HepG2 (cell line): ENCODE data around the gene MFF. TPM values are rescaled to one million over a fixed set of nuclear protein-coding genes. Genes with fewer than 3 reads are reported as not detected.
A peak's percentile ranks its signal among the peaks of the same experiment; 100 is the strongest.

ENCODE experiments used
- ATF7-NPFF ChIP-seq: sonication (generic); formaldehyde crosslinking; IDR thresholded peaks from 2 replicates; pipeline ENCODE4 v1.8.1; 2023; ENCODE audit warnings: mild to moderate bottlenecking, low read depth, missing genetic modification reagents, moderate library complexity
- CREM ChIP-seq, 2 experiments: sonication (generic) in 1 of 2; formaldehyde crosslinking in 1 of 2; IDR thresholded peaks; 2 replicates each; pipeline versions ENCODE4 v1.4.0 to v1.6.1; 2016 to 2020; ENCODE audit warnings: antibody characterized with exemption in 1 of 2, mild to moderate bottlenecking in 1 of 2, missing genetic modification reagents in 1 of 2
- ESRRA ChIP-seq: sonication (generic); formaldehyde crosslinking; IDR thresholded peaks from 2 replicates; pipeline ENCODE4 v1.5.1; 2020; ENCODE audit warnings: mild to moderate bottlenecking, low read depth, missing genetic modification reagents
- FUBP1 ChIP-seq: sonication (generic); formaldehyde crosslinking; IDR thresholded peaks from 2 replicates; pipeline ENCODE4 v1.5.1; 2020; ENCODE audit warnings: missing genetic modification reagents, mild to moderate bottlenecking, borderline replicate concordance
- GLMP ChIP-seq: sonication (generic); formaldehyde crosslinking; IDR thresholded peaks from 2 replicates; pipeline ENCODE4 v1.9.0; 2021; ENCODE audit warnings: missing genetic modification reagents, mild to moderate bottlenecking, borderline replicate concordance
- KDM1A ChIP-seq: IDR thresholded peaks from 2 replicates; pipeline ENCODE4 v1.6.1; 2016; ENCODE audit warnings: missing compliant biosample characterization
- MIER3 ChIP-seq: IDR thresholded peaks from 2 replicates; pipeline ENCODE4 v1.6.1; 2016; ENCODE audit warnings: missing compliant biosample characterization, borderline replicate concordance
- NFKBIZ ChIP-seq: IDR thresholded peaks from 2 replicates; pipeline ENCODE4 v1.6.1; 2018; ENCODE audit warnings: missing genetic modification reagents, missing compliant biosample characterization
- NFYC ChIP-seq: IDR thresholded peaks from 2 replicates; pipeline ENCODE4 v1.6.1; 2016; ENCODE audit warnings: missing genetic modification reagents, missing compliant biosample characterization
- NR0B2 ChIP-seq: sonication (generic); formaldehyde crosslinking; IDR thresholded peaks from 2 replicates; pipeline ENCODE4 v1.4.0; 2020; ENCODE audit warnings: mild to moderate bottlenecking, missing genetic modification reagents
- REST ChIP-seq, 2 experiments: IDR thresholded peaks; 2 replicates each; pipeline ENCODE4 v1.6.1; 2011 to 2012; ENCODE audit warnings: low read length in 2 of 2, borderline replicate concordance in 1 of 2, low read depth in 1 of 2, mild to moderate bottlenecking in 1 of 2, moderate library complexity in 1 of 2
- RFX5 ChIP-seq: IDR thresholded peaks from 2 replicates; pipeline ENCODE4 v1.6.1; 2011; ENCODE audit warnings: low read depth, low read length, improper control_type of control experiment
- TOPORS ChIP-seq: sonication (generic); formaldehyde crosslinking; IDR thresholded peaks from 2 replicates; pipeline ENCODE4 v1.8.0; 2023; ENCODE audit warnings: mild to moderate bottlenecking, missing genetic modification reagents
- ZBTB3 ChIP-seq: sonication (generic); formaldehyde crosslinking; IDR thresholded peaks from 2 replicates; pipeline ENCODE4 v1.4.0; 2020; ENCODE audit warnings: low read depth, mild to moderate bottlenecking, moderate library complexity, missing genetic modification reagents, borderline replicate concordance
- ZNF235 ChIP-seq: sonication (generic); formaldehyde crosslinking; IDR thresholded peaks from 2 replicates; pipeline ENCODE4 v1.8.1; 2023; ENCODE audit warnings: mild to moderate bottlenecking, missing genetic modification reagents, borderline replicate concordance
- ZNF282 ChIP-seq: fragments of 450-650 bp; IDR thresholded peaks from 2 replicates; pipeline ENCODE4 v1.6.1; 2018; ENCODE audit not compliant: partially characterized antibody
- ZNF296 ChIP-seq: sonication (generic); formaldehyde crosslinking; conservative IDR thresholded peaks from 2 replicates; pipeline ENCODE4 v1.5.0; 2020; ENCODE audit warnings: mild to moderate bottlenecking, missing genetic modification reagents
- ZNF383 ChIP-seq: sonication (generic); formaldehyde crosslinking; IDR thresholded peaks from 2 replicates; pipeline ENCODE4 v1.4.0; 2020; ENCODE audit warnings: missing genetic modification reagents, mild to moderate bottlenecking, borderline replicate concordance
- ZNF567 ChIP-seq: sonication (generic); formaldehyde crosslinking; IDR thresholded peaks from 2 replicates; pipeline ENCODE4 v1.8.1; 2023; ENCODE audit warnings: mild to moderate bottlenecking, missing genetic modification reagents, borderline replicate concordance
- ZNF782 ChIP-seq: sonication (generic); formaldehyde crosslinking; IDR thresholded peaks from 2 replicates; pipeline ENCODE4 v1.4.0; 2020; ENCODE audit warnings: missing genetic modification reagents, mild to moderate bottlenecking, borderline replicate concordance
- ZNF83 ChIP-seq: sonication (generic); formaldehyde crosslinking; IDR thresholded peaks from 2 replicates; pipeline ENCODE4 v1.4.0; 2020; ENCODE audit warnings: missing genetic modification reagents, mild to moderate bottlenecking, borderline replicate concordance
- polyA plus RNA-seq, 8 experiments: library from polyadenylated mRNA; depleted of rRNA in 3 of 8; stranded (reverse) in 7 of 8; unstranded in 1 of 8; fragments of >200 nt; fragmentation: Illumina TruSeq in 4 of 8; extraction: Trizol in 4 of 8; gene quantifications; 2 replicates each; pipeline versions ENCODE4 v1.2.1 to v1.2.3, GENCODE V29; 2011 to 2016; ENCODE audit warnings: low read depth in 4 of 8, missing spikeins in 1 of 8, mixed read lengths in 1 of 8; ENCODE audit not compliant: insufficient read depth in 1 of 8
- total RNA-seq, 5 experiments: library from RNA; depleted of rRNA; stranded (reverse); fragments of >200 nt; fragmentation: Illumina TruSeq; extraction: Trizol; gene quantifications; 2 replicates each; pipeline ENCODE4 v1.2.3, GENCODE V29; 2016; ENCODE audit warnings: low read depth in 1 of 5

The MFF gene
- total and polyA plus RNA-seq, 2 of the 13 experiments (the other 11 are each of a cell fraction or from before 2014, with no cell fraction given), result 81.9 to 156 TPM

GRCh38 chr2:227339098-227339599 lies 14.1 kb downstream of the MFF start (continued):
- TF ChIP-seq ZNF296 (CRISPR knock-in tag) (no peak), ZNF83 (no peak), MIER3 (0 out of 2 replicates have a peak, but pooled peaks have one; percentile 42), NFYC (0 out of 2 replicates have a peak, but pooled peaks have one; percentile 12), ZNF782 (CRISPR knock-in tag) (no peak), ATF7-NPFF (CRISPR knock-in tag) (no peak), NR0B2 (no peak), ZNF235 (CRISPR knock-in tag) (no peak), TOPORS (CRISPR knock-in tag) (no peak), REST (IDR thresholded peaks at IDR 0.05; ENCODE audit: borderline replicate concordance in 1 of 2, low read depth in 1 of 2, low read length in 2 of 2) (no peak), CREM (IDR thresholded peaks at IDR 0.05) (no peak), CREM (CRISPR knock-in tag; IDR thresholded peaks at IDR 0.05) (no peak), RFX5 (no peak), ZNF282 (no peak), NFKBIZ (no peak), GLMP (no peak), ZBTB3 (CRISPR knock-in tag) (no peak), ZNF567 (no peak), ESRRA (no peak), ZNF383 (CRISPR knock-in tag) (no peak), KDM1A (no peak), FUBP1 (CRISPR knock-in tag) (no peak)
